HuH-7.5 (cell line): Measurements from ENCODE around the gene OR4C12.
A peak's percentile ranks its signal among the peaks of the same experiment; 100 is the strongest.
"Not testable (repeated sequence)": the region's sequence is repeated elsewhere in the genome, so short reads cannot be mapped to it uniquely, and the experiment has no call there.

Source experiments
- DNase-seq: peaks from one replicate; pipeline ENCODE4 v3.0.0; 2011; ENCODE audit warnings: low spot score

Gene OR4C12

GRCh38 chr11:49982435-49982834 is at the start of gene OR4C12:
OR4C12 (minus strand) TSS chr11:49982535; CDS start chr11:49982501, 34 bp downstream.
- DNase-seq: not testable (repeated sequence)

GRCh38 chr11:50030193-50030592 is 47.9 kb upstream of the OR4C12 start:
- DNase-seq: no peak

- DNase-seq: peak; percentile 6
These were observed 13.2 kb upstream of the OR4C12 start for GRCh38 chr11:49995565-49995964.

GRCh38 chr11:49973439-49973838 is 8.9 kb downstream of the OR4C12 start:
- not testable (repeated sequence) for DNase-seq

GRCh38 chr11:49952091-49952490 is 30.2 kb downstream of the OR4C12 start, which contains the start of gene OR4C13:
OR4C13 (plus strand) TSS chr11:49952391; CDS start chr11:49952423, 32 bp downstream.
- DNase-seq: no peak

GRCh38 chr11:49948701-49949100 is 33.6 kb downstream of the OR4C12 start:
- not testable (repeated sequence) for DNase-seq
